Panc1 (cell line): ENCODE data around the gene FAS. TPM values are rescaled to one million over a fixed set of nuclear protein-coding genes. Genes with fewer than 3 reads are reported as not detected.
A peak's percentile ranks its signal among the peaks of the same experiment; 100 is the strongest.

ENCODE experiments used
- ATAC-seq: fragments of 200-7000 bp; cut with Tn5 transposase; 2 replicates; pipeline ENCODE4 v1.9.1; 2020; ENCODE audit warnings: mild to moderate bottlenecking, moderate library complexity
- BruUV-seq: library from RNA; stranded (reverse); fragments of 400-500 nt; replicated peaks from 2 replicates; lab custom pipeline; 2021; lab: Mats Ljungman, UMichigan
- CTCF ChIA-PET: fragments of 300-600 bp; sonication (Branson Sonifier 250); formaldehyde crosslinking; loops from one replicate; lab custom pipeline; 2022; ENCODE audit warnings: antibody characterized with exemption; lab: Charles Lee
- POLR2A ChIA-PET: fragments of 300-600 bp; sonication (Branson Sonifier 250); formaldehyde crosslinking; loops from one replicate; lab custom pipeline; 2022; ENCODE audit warnings: antibody characterized with exemption; lab: Charles Lee
- DNase-seq: peaks from one replicate; pipeline ENCODE4 v3.0.0-alpha.2; 2010; ENCODE audit warnings: low read depth, low spot score
- H3K27ac ChIP-seq: 2 replicates; pipeline ENCODE4 v1.5.1; 2011; ENCODE audit warnings: mild to moderate bottlenecking, low read length, inconsistent platforms
- H3K27me3 ChIP-seq: fragments of 200-500 bp; sonication (Bioruptor generic); 2 replicates; pipeline ENCODE4 v1.6.0; 2014; ENCODE audit warnings: low read length, inconsistent platforms; ENCODE audit not compliant: control insufficient read depth, insufficient read depth
- H3K36me3 ChIP-seq: fragments of 200-500 bp; sonication (Bioruptor generic); 2 replicates; pipeline ENCODE4 v1.5.1; 2014; ENCODE audit warnings: inconsistent platforms, mild to moderate bottlenecking, low read length, moderate library complexity; ENCODE audit not compliant: control insufficient read depth, insufficient read depth
- H3K4me1 ChIP-seq: 2 replicates; pipeline ENCODE4 v1.5.1; 2011; ENCODE audit warnings: inconsistent platforms, mild to moderate bottlenecking, low read length, moderate library complexity; ENCODE audit not compliant: control insufficient read depth, insufficient read depth
- H3K4me3 ChIP-seq, 2 experiments: 2 replicates each; pipeline ENCODE4 v1.5.1; 2011 to 2012; ENCODE audit warnings: low read depth in 2 of 2, low read length in 2 of 2, mild to moderate bottlenecking in 2 of 2, inconsistent platforms in 1 of 2, moderate library complexity in 1 of 2
- H3K9me3 ChIP-seq: fragments of 200-500 bp; sonication (Bioruptor generic); 2 replicates; pipeline ENCODE4 v1.5.1; 2014; ENCODE audit warnings: low read depth, mild to moderate bottlenecking, inconsistent platforms, low read length, moderate library complexity; ENCODE audit not compliant: control insufficient read depth, insufficient read depth
- POLR2AphosphoS5 ChIP-seq: IDR thresholded peaks from 2 replicates; pipeline ENCODE4 v1.6.1; 2012; ENCODE audit warnings: mild to moderate bottlenecking, low read depth, low read length, moderate library complexity
- REST ChIP-seq, 2 experiments: IDR thresholded peaks; 2 replicates each; pipeline ENCODE4 v1.6.1; 2011 to 2012; ENCODE audit warnings: low read depth in 2 of 2, control low read depth in 1 of 2, low read length in 1 of 2, mild to moderate bottlenecking in 1 of 2, moderate library complexity in 1 of 2; ENCODE audit not compliant: insufficient read depth in 1 of 2
- SIN3A ChIP-seq: IDR thresholded peaks from 2 replicates; pipeline ENCODE4 v1.6.1; 2012; ENCODE audit warnings: low read depth, mild to moderate bottlenecking, low read length, moderate library complexity, borderline replicate concordance; ENCODE audit not compliant: insufficient read depth
- TCF7L2 ChIP-seq: IDR thresholded peaks from 2 replicates; pipeline ENCODE4 v1.6.1; 2011; ENCODE audit warnings: mild to moderate bottlenecking, low read depth, low read length, inconsistent platforms
- in situ Hi-C: cut with HindIII; loops from 2 replicates; pipeline ENCODE4 v1.10.0; 2016; ENCODE audit warnings: low sequenced_read_pairs, low pct_unique_long_range_greater_than_20kb
- intact Hi-C: fragments of 100-400 bp; cut with micrococcal nuclease; formaldehyde crosslinking; loops from one replicate; pipeline ENCODE4 v1.10.0; 2022; ENCODE audit not compliant: unreplicated experiment
- total RNA-seq: library from RNA; stranded (reverse); gene quantifications from one replicate; pipeline ENCODE4 v1.2.1, GENCODE V29; 2021; ENCODE audit not compliant: unreplicated experiment
- TF ChIP-seq, protein P1 (sequence below): fragments of 450-650 bp; IDR thresholded peaks from 2 replicates; pipeline ENCODE4 v1.5.1; 2017; ENCODE audit warnings: mild to moderate bottlenecking

The FAS gene
- total RNA-seq, 1 experiment from 2014 or later = 8.1 TPM

- intact Hi-C loops = no loop called here
- CTCF ChIA-PET = interaction anchor here (1.0 kb wide), 1 partner anchor 368 kb away, joined by 3 read pairs; no protein-coding TSS in a partner anchor
- DNase-seq (no peak), ATAC-seq (no peak)
- in situ Hi-C loops = no loop called here
- TF ChIP-seq REST (IDR thresholded peaks at IDR 0.05; ENCODE audit: insufficient read depth in 1 of 2, low read depth in 2 of 2, low read length in 1 of 2) (no peak), POLR2AphosphoS5 (no peak), SIN3A (no peak), TCF7L2 (no peak)
- TF ChIP-seq, protein P1, sequence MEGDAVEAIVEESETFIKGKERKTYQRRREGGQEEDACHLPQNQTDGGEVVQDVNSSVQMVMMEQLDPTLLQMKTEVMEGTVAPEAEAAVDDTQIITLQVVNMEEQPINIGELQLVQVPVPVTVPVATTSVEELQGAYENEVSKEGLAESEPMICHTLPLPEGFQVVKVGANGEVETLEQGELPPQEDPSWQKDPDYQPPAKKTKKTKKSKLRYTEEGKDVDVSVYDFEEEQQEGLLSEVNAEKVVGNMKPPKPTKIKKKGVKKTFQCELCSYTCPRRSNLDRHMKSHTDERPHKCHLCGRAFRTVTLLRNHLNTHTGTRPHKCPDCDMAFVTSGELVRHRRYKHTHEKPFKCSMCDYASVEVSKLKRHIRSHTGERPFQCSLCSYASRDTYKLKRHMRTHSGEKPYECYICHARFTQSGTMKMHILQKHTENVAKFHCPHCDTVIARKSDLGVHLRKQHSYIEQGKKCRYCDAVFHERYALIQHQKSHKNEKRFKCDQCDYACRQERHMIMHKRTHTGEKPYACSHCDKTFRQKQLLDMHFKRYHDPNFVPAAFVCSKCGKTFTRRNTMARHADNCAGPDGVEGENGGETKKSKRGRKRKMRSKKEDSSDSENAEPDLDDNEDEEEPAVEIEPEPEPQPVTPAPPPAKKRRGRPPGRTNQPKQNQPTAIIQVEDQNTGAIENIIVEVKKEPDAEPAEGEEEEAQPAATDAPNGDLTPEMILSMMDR = 0 out of 2 replicates have a peak, but pooled peaks have one; percentile 3
- 0 out of 2 replicates have a peak, but pooled peaks cover 3% of the 10 kb centered on the region for H3K27me3 ChIP-seq
- H3K4me1 ChIP-seq = no peaks in the 10 kb centered on the region
- no peaks in the 10 kb centered on the region for H3K9me3 ChIP-seq
- no peaks in the 10 kb centered on the region for H3K36me3 ChIP-seq
- POLR2A ChIA-PET = interaction anchor here (0.5 kb wide), 1 partner anchor 316 kb away, joined by 3 read pairs; no protein-coding TSS in a partner anchor
- no peak overlapping the region for H3K4me3 ChIP-seq
- no TSS peak for BruUV-seq
- no peak overlapping the region for H3K27ac ChIP-seq
Measured at GRCh38 chr10:89055159-89055558, 64.6 kb downstream of the FAS start.

- TF ChIP-seq REST (IDR thresholded peaks at IDR 0.05; ENCODE audit: insufficient read depth in 1 of 2, low read depth in 2 of 2, low read length in 1 of 2) = no peak
- TF ChIP-seq, protein P1 = no peak
- no peak for TF ChIP-seq TCF7L2
- H3K4me1 ChIP-seq = no peaks in the 10 kb centered on the region
- ATAC-seq (no peak), DNase-seq (no peak)
- intact Hi-C loops = no loop called here
- H3K9me3 ChIP-seq = no peaks in the 10 kb centered on the region
- in situ Hi-C loops = no loop called here
- peaks cover 10% of the 10 kb centered on the region; the same call in 1 of the 2 replicates for H3K27me3 ChIP-seq
- ChIA-PET POLR2A (no interaction called here), CTCF (no interaction called here)
- H3K36me3 ChIP-seq = no peaks in the 10 kb centered on the region
- no peak overlapping the region for H3K27ac ChIP-seq
- BruUV-seq = no TSS peak
- no peak overlapping the region for H3K4me3 ChIP-seq
Measured at GRCh38 chr10:89062861-89063260, 72.3 kb downstream of the FAS start.
